MM.1S (cell line): Measurements from ENCODE around the gene EML6.

Source experiments
- DNase-seq: peaks from one replicate; pipeline ENCODE4 v3.0.0-alpha.2; 2015
- H2AFZ ChIP-seq: fragments of 300-600 bp; sonication (generic); 2 replicates; pipeline ENCODE4 v1.6.0; 2016; ENCODE audit warnings: antibody characterized with exemption, low read length
- H3F3A ChIP-seq: fragments of 300-600 bp; sonication (generic); 2 replicates; pipeline ENCODE4 v1.6.1; 2016; ENCODE audit warnings: mild to moderate bottlenecking, antibody characterized with exemption, low read length, moderate library complexity, mixed read lengths; ENCODE audit not compliant: insufficient read depth
- H3K27ac ChIP-seq: fragments of 300-600 bp; sonication (generic); 2 replicates; pipeline ENCODE4 v1.5.1; 2016; ENCODE audit warnings: mild to moderate bottlenecking, low read length
- H3K27me3 ChIP-seq: fragments of 300-600 bp; sonication (generic); replicated peaks from 2 replicates; pipeline ENCODE4 v1.6.0; 2016; ENCODE audit warnings: low read length; ENCODE audit not compliant: insufficient read depth
- H3K36me3 ChIP-seq: fragments of 300-600 bp; sonication (generic); replicated peaks from 2 replicates; pipeline ENCODE4 v1.6.1; 2016; ENCODE audit warnings: mild to moderate bottlenecking, low read length, mixed read lengths; ENCODE audit not compliant: insufficient read depth
- H3K4me1 ChIP-seq: fragments of 300-600 bp; sonication (generic); 2 replicates; pipeline ENCODE4 v1.6.1; 2016; ENCODE audit warnings: low read length, mixed read lengths
- H3K4me2 ChIP-seq: fragments of 300-600 bp; sonication (generic); 2 replicates; pipeline ENCODE4 v1.6.0; 2016; ENCODE audit warnings: low read depth, low read length
- H3K4me3 ChIP-seq: fragments of 300-600 bp; sonication (generic); 2 replicates; pipeline ENCODE4 v1.5.1; 2016; ENCODE audit warnings: low read length, mixed read lengths
- H3K79me2 ChIP-seq: fragments of 300-600 bp; sonication (generic); 2 replicates; pipeline ENCODE4 v1.6.1; 2016; ENCODE audit warnings: mixed run types, low read length, mixed read lengths
- H3K9ac ChIP-seq: fragments of 300-600 bp; sonication (generic); 2 replicates; pipeline ENCODE4 v1.6.1; 2016; ENCODE audit warnings: low read length, mixed read lengths
- H3K9me2 ChIP-seq: fragments of 300-600 bp; sonication (generic); replicated peaks from 2 replicates; pipeline ENCODE4 v1.6.1; 2016; ENCODE audit warnings: mild to moderate bottlenecking, low read length, mixed read lengths; ENCODE audit not compliant: insufficient read depth
- H3K9me3 ChIP-seq: fragments of 300-600 bp; sonication (generic); replicated peaks from 2 replicates; pipeline ENCODE4 v1.6.1; 2016; ENCODE audit warnings: mild to moderate bottlenecking, low read length, mixed read lengths; ENCODE audit not compliant: insufficient read depth
- H4K20me1 ChIP-seq: fragments of 300-600 bp; sonication (generic); 2 replicates; pipeline ENCODE4 v1.6.1; 2016; ENCODE audit warnings: mild to moderate bottlenecking, low read length, moderate library complexity, mixed read lengths; ENCODE audit not compliant: insufficient read depth
- EZH2 ChIP-seq: fragments of 300-600 bp; sonication (generic); optimal IDR thresholded peaks from 2 replicates; pipeline ENCODE3; 2017; ENCODE audit warnings: low read depth, mild to moderate bottlenecking, antibody characterized with exemption, low read length, mixed read lengths
- EZH2phosphoT487 ChIP-seq: fragments of 300-600 bp; sonication (generic); IDR thresholded peaks from 2 replicates; pipeline ENCODE4 v1.6.1; 2018; ENCODE audit warnings: antibody characterized with exemption, low read length
- TF ChIP-seq, protein P1 (sequence below): fragments of 300-600 bp; sonication (generic); IDR thresholded peaks from 2 replicates; pipeline ENCODE4 v1.5.1; 2016; ENCODE audit warnings: antibody characterized with exemption, low read length, mixed read lengths

The EML6 gene

DNA sequence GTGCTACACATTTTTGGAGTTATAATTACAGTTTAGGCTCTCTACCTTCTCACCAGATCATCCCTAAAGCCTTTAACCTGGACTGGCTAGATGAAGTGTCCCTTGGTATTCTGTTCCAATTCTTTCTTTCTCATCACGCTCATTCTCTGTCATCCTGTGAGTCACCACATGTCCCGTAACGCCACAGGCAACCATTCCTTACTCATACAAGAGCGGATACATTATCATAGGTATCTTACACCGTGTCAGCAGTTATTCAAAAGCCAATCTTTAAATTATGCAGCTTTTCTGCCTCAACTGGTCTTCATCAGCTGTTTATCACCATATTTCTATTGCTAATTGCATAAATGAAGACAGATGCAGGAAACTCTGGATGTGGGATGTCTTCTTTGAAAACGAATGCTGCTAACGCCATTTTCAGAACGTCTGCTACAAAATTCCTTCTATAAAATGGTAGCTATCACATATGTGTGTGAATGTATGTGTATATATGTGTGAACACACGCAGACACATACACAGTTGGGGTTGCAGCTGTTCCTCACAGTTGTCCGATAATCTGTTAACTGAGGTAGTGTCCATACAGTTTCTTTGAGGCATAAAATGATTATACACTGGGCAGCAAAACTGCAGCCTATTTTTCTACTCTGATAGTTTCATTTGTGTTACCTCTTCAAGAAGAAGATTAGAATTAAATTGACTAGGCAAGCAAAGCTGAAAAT lies 47.9 kb downstream of the EML6 start:
- Histone ChIP-seq H3K9ac (no peak overlapping the region), H4K20me1 (no peaks in the 10 kb centered on the region), H3K79me2 (no peaks in the 10 kb centered on the region), H3K9me3 (no peaks in the 10 kb centered on the region; the same call in 1 of the 2 replicates), H2AFZ (no peak overlapping the region), H3K4me3 (no peak overlapping the region), H3K4me2 (no peak overlapping the region), H3K27me3 (no peaks in the 10 kb centered on the region), H3K4me1 (peaks cover 17% of the 10 kb centered on the region), H3K36me3 (no peaks in the 10 kb centered on the region), H3K27ac (no peak overlapping the region), H3K9me2 (no peaks in the 10 kb centered on the region), H3F3A (peaks cover 4% of the 10 kb centered on the region; the same call in 1 of the 2 replicates)
- TF ChIP-seq EZH2phosphoT487 = no peak
- TF ChIP-seq, protein P1, sequence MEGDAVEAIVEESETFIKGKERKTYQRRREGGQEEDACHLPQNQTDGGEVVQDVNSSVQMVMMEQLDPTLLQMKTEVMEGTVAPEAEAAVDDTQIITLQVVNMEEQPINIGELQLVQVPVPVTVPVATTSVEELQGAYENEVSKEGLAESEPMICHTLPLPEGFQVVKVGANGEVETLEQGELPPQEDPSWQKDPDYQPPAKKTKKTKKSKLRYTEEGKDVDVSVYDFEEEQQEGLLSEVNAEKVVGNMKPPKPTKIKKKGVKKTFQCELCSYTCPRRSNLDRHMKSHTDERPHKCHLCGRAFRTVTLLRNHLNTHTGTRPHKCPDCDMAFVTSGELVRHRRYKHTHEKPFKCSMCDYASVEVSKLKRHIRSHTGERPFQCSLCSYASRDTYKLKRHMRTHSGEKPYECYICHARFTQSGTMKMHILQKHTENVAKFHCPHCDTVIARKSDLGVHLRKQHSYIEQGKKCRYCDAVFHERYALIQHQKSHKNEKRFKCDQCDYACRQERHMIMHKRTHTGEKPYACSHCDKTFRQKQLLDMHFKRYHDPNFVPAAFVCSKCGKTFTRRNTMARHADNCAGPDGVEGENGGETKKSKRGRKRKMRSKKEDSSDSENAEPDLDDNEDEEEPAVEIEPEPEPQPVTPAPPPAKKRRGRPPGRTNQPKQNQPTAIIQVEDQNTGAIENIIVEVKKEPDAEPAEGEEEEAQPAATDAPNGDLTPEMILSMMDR = no peak
- no peak for TF ChIP-seq EZH2
- DNase-seq = no peak

DNA sequence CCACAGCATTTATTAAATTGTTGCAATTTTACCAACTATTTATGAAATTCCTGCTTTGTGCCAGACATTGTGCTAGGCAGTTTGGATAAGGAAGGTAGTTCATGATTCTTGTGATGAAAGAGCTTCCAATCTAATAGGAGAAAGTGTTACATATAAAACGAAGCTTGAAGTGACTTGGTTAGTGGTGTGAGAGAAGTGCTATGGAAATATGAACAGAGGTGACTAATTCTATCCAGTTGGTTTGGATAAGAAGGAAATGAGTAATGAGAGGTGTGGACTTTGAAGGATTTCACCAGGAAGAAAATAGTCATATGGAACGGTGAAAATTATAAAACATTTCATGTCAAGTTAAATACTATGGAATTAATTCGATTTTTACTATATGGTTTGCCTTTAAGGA lies 48.6 kb downstream of the EML6 start:
- Histone ChIP-seq H3K4me2 (no peak overlapping the region), H2AFZ (no peak overlapping the region)

DNA sequence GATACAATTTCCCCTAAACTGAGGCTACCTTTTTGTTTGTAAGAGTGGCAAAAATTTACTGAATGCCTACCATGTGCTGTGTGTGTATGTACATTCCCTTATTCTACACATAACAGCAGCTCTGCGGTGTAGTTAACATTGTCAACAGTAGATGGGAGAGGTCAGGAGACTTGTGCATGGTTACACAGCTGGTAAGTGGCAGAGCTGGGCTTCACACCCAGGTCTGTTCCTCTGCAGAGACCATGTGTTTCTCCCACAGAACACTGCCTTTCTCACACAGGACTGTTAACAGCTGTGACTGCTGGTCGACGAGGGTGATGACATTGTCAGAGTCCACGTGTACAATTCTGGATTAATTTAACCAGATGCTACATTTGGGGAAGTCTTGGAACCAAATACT lies 49.1 kb downstream of the EML6 start:
- H3K9me3 ChIP-seq = no peaks in the 10 kb centered on the region; the same call in 1 of the 2 replicates
- H2AFZ ChIP-seq = no peak overlapping the region
- no peak for TF ChIP-seq EZH2phosphoT487
- no peak for TF ChIP-seq EZH2
- TF ChIP-seq, protein P1 = no peak
- peaks cover 4% of the 10 kb centered on the region; the same call in 1 of the 2 replicates for H3F3A ChIP-seq
- peaks cover 17% of the 10 kb centered on the region for H3K4me1 ChIP-seq
- H3K79me2 ChIP-seq = no peaks in the 10 kb centered on the region
- no peaks in the 10 kb centered on the region for H4K20me1 ChIP-seq
- H3K9ac ChIP-seq = no peak overlapping the region
- no peak overlapping the region for H3K4me3 ChIP-seq
- no peaks in the 10 kb centered on the region for H3K9me2 ChIP-seq
- no peak overlapping the region for H3K4me2 ChIP-seq
- no peaks in the 10 kb centered on the region for H3K36me3 ChIP-seq
- no peak for DNase-seq
- H3K27ac ChIP-seq = no peak overlapping the region
- H3K27me3 ChIP-seq = no peaks in the 10 kb centered on the region

More for the DNA sequence above, 48.6 kb downstream of the EML6 start:
- Histone ChIP-seq H3K9me2 (no peaks in the 10 kb centered on the region), H3K36me3 (no peaks in the 10 kb centered on the region), H3K27ac (no peak overlapping the region), H3K4me3 (no peak overlapping the region), H4K20me1 (no peaks in the 10 kb centered on the region), H3K4me1 (peaks cover 17% of the 10 kb centered on the region), H3K27me3 (no peaks in the 10 kb centered on the region), H3K9ac (no peak overlapping the region), H3F3A (peaks cover 4% of the 10 kb centered on the region; the same call in 1 of the 2 replicates), H3K79me2 (no peaks in the 10 kb centered on the region), H3K9me3 (no peaks in the 10 kb centered on the region; the same call in 1 of the 2 replicates)
- DNase-seq = no peak
- TF ChIP-seq, protein P1 = no peak
- no peak for TF ChIP-seq EZH2phosphoT487
- TF ChIP-seq EZH2 = no peak
